ENCODE results near the gene GLIS1. TPM values are rescaled to one million over a fixed set of nuclear protein-coding genes. Genes with fewer than 3 reads are reported as not detected.

GLIS1 gene
- total and polyA plus RNA-seq, 3 experiments from 2014 or later: 0.18 TPM; not detected in 2

DNA sequence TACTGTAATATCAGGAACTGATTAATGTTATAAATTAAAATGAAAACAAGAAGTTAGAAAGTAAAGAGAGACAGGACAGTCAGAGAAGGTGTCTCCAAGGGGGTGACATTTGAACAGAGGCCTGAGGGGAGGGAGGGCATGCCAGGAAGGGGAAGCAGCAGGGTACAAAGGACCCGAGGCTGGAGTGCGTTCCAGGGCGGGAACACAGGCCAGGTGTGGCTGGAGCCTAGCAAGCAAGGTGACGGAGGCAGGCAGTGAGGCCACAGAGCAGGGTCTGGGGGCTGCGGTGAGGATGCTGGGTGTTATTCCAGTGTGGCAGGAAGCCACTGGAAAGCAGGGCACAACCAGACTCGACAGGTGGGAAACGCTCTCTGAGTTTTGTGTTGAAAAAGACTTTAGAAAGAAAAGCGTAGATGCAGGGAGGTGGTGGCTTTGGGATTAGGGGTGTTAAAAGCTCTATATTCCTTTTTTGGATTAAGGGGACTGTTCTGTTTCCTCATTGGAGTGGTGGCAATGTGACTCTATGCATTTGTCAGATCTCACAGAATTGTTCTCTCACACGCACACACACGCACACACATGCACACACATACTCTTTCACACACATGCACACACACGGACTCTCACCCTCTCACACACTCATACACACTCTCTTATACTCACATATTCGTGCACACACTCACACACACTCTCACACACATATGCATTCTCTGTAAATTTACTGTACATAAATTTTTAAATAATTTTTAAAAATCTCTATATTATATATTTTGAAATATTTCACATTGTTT lies 124.5 kb downstream of the GLIS1 start:
- H3K27ac Mint-ChIP-seq: peak overlapping the region in 1 of 8 donors; percentile 34
- no peaks in the 10 kb centered on the region for H3K9me3 ChIP-seq (ENCODE audit: low read length)
- no peaks in the 10 kb centered on the region for H3K4me1 Mint-ChIP-seq
- peaks cover 20 to 26% (median 21%) of the 10 kb centered on the region in 5 donors for H3K9me3 Mint-ChIP-seq
- no peak overlapping the region for H3K4me3 Mint-ChIP-seq
- no peak overlapping the region for H3K4me3 ChIP-seq (ENCODE audit: low read length)
- POLR2A ChIA-PET: no interaction called here
- H3K36me3 ChIP-seq (ENCODE audit: insufficient read depth, low read length): no peaks in the 10 kb centered on the region
- no peak overlapping the region for H3K27ac ChIP-seq (ENCODE audit: low read depth, low read length)
- H3K27me3 ChIP-seq (ENCODE audit: insufficient read depth, low read length, poor library complexity, severe bottlenecking): no peaks in the 10 kb centered on the region
- H3K4me1 ChIP-seq (ENCODE audit: insufficient read depth, low read length): no peaks in the 10 kb centered on the region
- CTCF ChIA-PET: no interaction called here
- no peak for DNase-seq
- H3K36me3 Mint-ChIP-seq: peaks cover 0 to 16% (median 0%) of the 10 kb centered on the region in 3 donors
- peaks cover 10 to 13% of the 10 kb centered on the region in 2 donors for H3K27me3 Mint-ChIP-seq

DNA sequence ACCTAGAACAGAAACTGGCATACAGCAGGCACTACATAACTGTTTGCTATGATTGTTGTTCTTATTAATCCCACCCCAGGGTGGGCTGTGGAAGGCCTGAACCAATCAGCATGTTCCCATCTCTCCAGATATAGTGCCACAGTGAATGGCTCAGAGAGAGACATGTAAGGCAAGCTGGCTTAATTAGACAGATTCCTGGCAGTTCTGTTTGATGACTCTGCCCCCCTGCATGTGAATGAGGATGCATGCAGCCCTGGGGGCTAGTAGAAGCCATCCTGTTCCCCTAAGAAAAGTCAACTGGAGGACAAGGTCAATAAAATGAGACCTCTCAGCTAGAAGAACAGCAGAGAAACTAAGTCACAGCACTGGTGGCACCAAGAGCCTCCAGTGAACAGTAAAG lies 130.3 kb downstream of the GLIS1 start:
- peaks cover 3 to 5% of the 10 kb centered on the region in 2 donors for H3K27me3 Mint-ChIP-seq
- ChIA-PET POLR2A (no interaction called here), CTCF (no interaction called here)
- H3K9me3 Mint-ChIP-seq: peaks cover 21 to 28% (median 24%) of the 10 kb centered on the region in 5 donors
- no peaks in the 10 kb centered on the region for H3K36me3 ChIP-seq (ENCODE audit: insufficient read depth, low read length)
- H3K27ac ChIP-seq (ENCODE audit: low read depth, low read length): no peak overlapping the region
- H3K4me3 ChIP-seq (ENCODE audit: low read length): no peak overlapping the region
- no peak for DNase-seq
- H3K4me3 Mint-ChIP-seq: no peak overlapping the region
- no peaks in the 10 kb centered on the region for H3K27me3 ChIP-seq (ENCODE audit: insufficient read depth, low read length, poor library complexity, severe bottlenecking)
- peak overlapping the region in 1 of 8 donors; percentile 31 for H3K27ac Mint-ChIP-seq
- no peaks in the 10 kb centered on the region for H3K9me3 ChIP-seq (ENCODE audit: low read length)
- peaks cover 0 to 13% (median 2%) of the 10 kb centered on the region in 3 donors for H3K4me1 Mint-ChIP-seq
- H3K4me1 ChIP-seq (ENCODE audit: insufficient read depth, low read length): peaks cover 5% of the 10 kb centered on the region
- peaks cover 0 to 19% (median 0%) of the 10 kb centered on the region in 3 donors for H3K36me3 Mint-ChIP-seq

DNA sequence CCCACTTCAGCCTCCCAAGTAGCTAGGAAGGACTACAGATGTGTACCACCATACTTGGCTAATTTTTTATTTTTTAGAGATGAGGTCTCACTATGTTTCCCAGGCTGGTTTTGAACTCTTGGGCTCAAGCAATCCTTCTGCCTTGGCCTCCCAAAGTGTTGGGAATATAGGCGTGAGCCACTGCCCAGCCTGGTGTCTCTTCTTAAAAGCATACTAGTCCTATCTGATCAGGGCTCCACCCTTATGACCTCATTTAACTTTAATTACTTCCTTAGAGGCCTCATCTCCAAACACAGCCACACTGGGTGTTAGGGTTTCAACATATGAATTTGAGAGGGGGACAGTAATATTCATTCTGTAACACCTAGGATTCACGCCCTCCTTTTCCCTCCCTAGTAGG lies 130.9 kb downstream of the GLIS1 start:
- DNase-seq: no peak
- H3K9me3 ChIP-seq (ENCODE audit: low read length): no peaks in the 10 kb centered on the region
- H3K36me3 ChIP-seq (ENCODE audit: insufficient read depth, low read length): no peaks in the 10 kb centered on the region
- H3K27ac ChIP-seq (ENCODE audit: low read depth, low read length): no peak overlapping the region
- Mint-ChIP-seq H3K36me3 (peaks cover 0 to 19% (median 0%) of the 10 kb centered on the region in 3 donors), H3K27me3 (peaks cover 3 to 5% of the 10 kb centered on the region in 2 donors), H3K4me1 (peaks cover 0 to 19% (median 5%) of the 10 kb centered on the region in 3 donors), H3K9me3 (peaks cover 21 to 28% (median 24%) of the 10 kb centered on the region in 5 donors), H3K27ac (peak overlapping the region in 1 of 8 donors; percentile 18), H3K4me3 (no peak overlapping the region)
- H3K4me1 ChIP-seq (ENCODE audit: insufficient read depth, low read length): peaks cover 11% of the 10 kb centered on the region
- CTCF ChIA-PET: no interaction called here
- POLR2A ChIA-PET: no interaction called here
- no peak overlapping the region for H3K4me3 ChIP-seq (ENCODE audit: low read length)
- H3K27me3 ChIP-seq (ENCODE audit: insufficient read depth, low read length, poor library complexity, severe bottlenecking): no peaks in the 10 kb centered on the region

DNA sequence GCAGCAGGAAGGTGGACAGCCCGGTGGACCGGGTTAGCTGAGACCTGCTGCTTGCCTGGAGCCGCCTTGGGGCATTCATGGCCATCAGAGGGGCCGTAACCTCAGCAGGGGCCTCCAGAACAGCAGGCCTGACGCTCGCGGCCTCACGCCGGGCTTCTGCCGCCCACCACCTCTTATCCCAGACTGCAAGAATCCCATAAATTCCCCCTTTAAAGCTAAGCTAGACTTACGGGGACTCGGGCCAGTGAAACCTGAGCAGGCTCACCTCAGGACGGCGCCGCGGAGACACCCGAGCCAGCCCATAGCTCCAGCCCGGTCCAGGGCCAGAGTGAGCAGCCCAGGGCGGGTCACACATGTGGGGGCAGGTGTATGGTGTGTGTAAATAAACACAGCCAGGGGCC lies 132.3 kb downstream of the GLIS1 start:
- H3K27ac Mint-ChIP-seq: peak overlapping the region in 2 of 8 donors; percentile 32 to 57
- ChIA-PET POLR2A (no interaction called here), CTCF (no interaction called here)
- H3K36me3 Mint-ChIP-seq: peaks cover 0 to 12% (median 0%) of the 10 kb centered on the region in 3 donors
- H3K4me3 Mint-ChIP-seq: no peak overlapping the region
- H3K9me3 Mint-ChIP-seq: peaks cover 17 to 22% (median 18%) of the 10 kb centered on the region in 5 donors
- DNase-seq: no peak
- no peaks in the 10 kb centered on the region for H3K36me3 ChIP-seq (ENCODE audit: insufficient read depth, low read length)
- H3K4me3 ChIP-seq (ENCODE audit: low read length): no peak overlapping the region
- H3K9me3 ChIP-seq (ENCODE audit: low read length): no peaks in the 10 kb centered on the region
- no peaks in the 10 kb centered on the region for H3K27me3 ChIP-seq (ENCODE audit: insufficient read depth, low read length, poor library complexity, severe bottlenecking)
- H3K27ac ChIP-seq (ENCODE audit: low read depth, low read length): no peak overlapping the region
- peaks cover 11% of the 10 kb centered on the region for H3K4me1 ChIP-seq (ENCODE audit: insufficient read depth, low read length)
- peaks cover 0 to 3% of the 10 kb centered on the region in 2 donors for H3K27me3 Mint-ChIP-seq
- H3K4me1 Mint-ChIP-seq: peaks cover under 1 to 21% (median 5%) of the 10 kb centered on the region in 3 donors

DNA sequence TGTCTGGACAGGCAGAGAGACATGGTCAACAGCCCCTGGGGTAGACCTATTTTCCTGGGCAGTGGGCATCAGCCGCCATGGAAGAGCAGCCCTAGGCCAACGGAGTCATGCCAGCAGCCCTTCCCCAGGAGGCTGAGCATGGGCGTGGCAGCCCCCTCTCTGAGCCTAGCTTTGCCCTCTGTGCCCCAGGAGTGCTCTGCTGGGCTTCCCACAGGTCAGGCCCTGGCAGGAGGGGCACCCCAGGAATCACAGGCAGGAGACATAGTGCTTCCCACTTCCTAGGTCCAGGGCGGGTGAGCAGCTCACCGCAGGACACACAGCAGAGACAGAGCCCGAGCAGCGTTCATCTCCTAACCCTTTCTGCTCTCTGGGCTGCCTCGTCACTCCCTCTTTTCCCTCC lies 132.8 kb downstream of the GLIS1 start:
- ChIA-PET CTCF (no interaction called here), POLR2A (no interaction called here)
- peaks cover 0 to 8% (median 0%) of the 10 kb centered on the region in 3 donors for H3K36me3 Mint-ChIP-seq
- Histone ChIP-seq H3K27me3 (ENCODE audit: insufficient read depth, low read length, poor library complexity, severe bottlenecking) (no peaks in the 10 kb centered on the region), H3K9me3 (ENCODE audit: low read length) (no peaks in the 10 kb centered on the region), H3K4me1 (ENCODE audit: insufficient read depth, low read length) (peaks cover 14% of the 10 kb centered on the region), H3K27ac (ENCODE audit: low read depth, low read length) (no peak overlapping the region), H3K36me3 (ENCODE audit: insufficient read depth, low read length) (no peaks in the 10 kb centered on the region), H3K4me3 (ENCODE audit: low read length) (no peak overlapping the region)
- DNase-seq: no peak
- H3K4me1 Mint-ChIP-seq: peaks cover 5 to 23% (median 5%) of the 10 kb centered on the region in 3 donors
- H3K4me3 Mint-ChIP-seq: no peak overlapping the region
- peak overlapping the region in 1 of 8 donors; percentile 57 for H3K27ac Mint-ChIP-seq
- peaks cover 0 to 3% of the 10 kb centered on the region in 2 donors for H3K27me3 Mint-ChIP-seq
- peaks cover 13 to 17% (median 13%) of the 10 kb centered on the region in 5 donors for H3K9me3 Mint-ChIP-seq

DNA sequence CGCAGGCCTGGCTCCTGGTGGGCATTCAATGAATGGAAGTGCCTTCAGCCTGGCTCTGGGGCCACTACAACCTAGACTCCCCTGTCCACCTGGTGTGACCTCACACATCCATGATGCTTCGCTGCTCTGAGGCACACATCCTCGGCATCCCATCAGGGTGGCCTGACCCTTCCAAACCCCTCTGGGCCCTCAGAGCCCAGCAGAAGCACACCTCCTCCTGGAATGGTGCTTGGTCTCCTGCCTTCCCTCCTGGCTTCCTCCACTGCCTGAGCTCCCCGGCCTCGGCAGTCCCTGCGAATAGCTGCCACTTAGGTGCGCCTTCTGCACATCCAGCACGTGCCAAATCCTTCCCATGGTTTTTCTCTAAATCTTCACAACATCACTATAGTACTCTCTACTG lies 133.8 kb downstream of the GLIS1 start:
- peaks cover 24% of the 10 kb centered on the region for H3K4me1 ChIP-seq (ENCODE audit: insufficient read depth, low read length)
- Mint-ChIP-seq H3K4me1 (peaks cover 15 to 33% (median 15%) of the 10 kb centered on the region in 3 donors), H3K9me3 (peaks cover 4 to 8% (median 5%) of the 10 kb centered on the region in 5 donors), H3K4me3 (no peak overlapping the region), H3K36me3 (peaks cover 0 to 3% (median 0%) of the 10 kb centered on the region in 3 donors), H3K27me3 (peaks cover 0 to 3% of the 10 kb centered on the region in 2 donors), H3K27ac (peak overlapping the region in 1 of 8 donors; percentile 4)
- DNase-seq: no peak
- ChIA-PET POLR2A (no interaction called here), CTCF (no interaction called here)
- H3K36me3 ChIP-seq (ENCODE audit: insufficient read depth, low read length): no peaks in the 10 kb centered on the region
- H3K27ac ChIP-seq (ENCODE audit: low read depth, low read length): no peak overlapping the region
- H3K9me3 ChIP-seq (ENCODE audit: low read length): no peaks in the 10 kb centered on the region
- no peaks in the 10 kb centered on the region for H3K27me3 ChIP-seq (ENCODE audit: insufficient read depth, low read length, poor library complexity, severe bottlenecking)
- no peak overlapping the region for H3K4me3 ChIP-seq (ENCODE audit: low read length)

DNA sequence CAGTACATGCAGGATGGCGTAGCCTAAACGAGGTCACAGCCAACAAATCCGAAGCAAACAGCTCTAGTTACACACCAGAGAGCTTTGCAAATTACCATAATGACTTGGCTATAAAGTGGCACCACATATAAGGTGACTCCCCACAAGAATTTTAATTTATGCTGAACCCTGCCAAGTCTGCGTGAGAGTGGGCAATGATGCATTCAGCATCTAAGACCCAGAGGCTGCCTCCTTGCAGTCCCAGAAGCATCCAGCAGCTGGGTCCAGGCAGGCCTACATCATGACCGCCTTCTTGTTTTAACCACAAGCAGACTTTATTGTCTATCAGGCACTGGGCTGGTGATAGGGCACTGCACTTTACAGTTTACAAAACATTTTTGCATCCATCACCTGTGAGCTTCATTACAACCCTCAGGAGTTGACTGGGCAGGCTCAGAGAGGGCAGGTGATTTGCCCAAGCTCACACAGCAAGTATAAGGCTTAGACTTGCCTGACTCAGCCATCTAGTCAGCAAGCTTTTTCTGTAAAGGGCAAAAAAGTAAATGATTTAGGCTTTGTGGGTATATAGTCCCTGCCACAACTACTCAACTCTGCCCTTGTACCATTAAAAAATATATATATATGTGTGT lies 134.6 kb downstream of the GLIS1 start:
- POLR2A ChIA-PET: no interaction called here
- H3K27me3 Mint-ChIP-seq: peaks cover 0 to 3% of the 10 kb centered on the region in 2 donors

DNA sequence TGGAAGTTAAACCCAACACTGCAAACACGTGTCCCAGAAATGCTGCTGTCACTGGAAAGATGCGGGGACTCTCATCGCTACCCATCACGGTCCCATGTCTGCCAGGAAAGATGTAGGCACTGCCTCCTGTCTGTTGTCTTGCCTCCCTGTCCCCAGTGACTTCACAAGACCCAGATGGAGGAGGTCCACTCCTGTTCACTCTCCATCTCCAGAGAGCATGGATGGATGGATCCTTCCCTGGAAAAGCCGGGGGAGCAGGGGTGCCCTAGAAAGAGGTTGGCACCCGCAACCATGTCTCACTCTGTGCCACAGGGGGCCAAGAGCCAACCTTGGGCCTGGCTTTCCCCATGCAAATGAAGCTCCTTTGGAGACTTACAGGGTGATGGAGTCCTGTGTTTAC lies 135.5 kb downstream of the GLIS1 start:
- H3K4me3 Mint-ChIP-seq: no peak overlapping the region
- Histone ChIP-seq H3K4me3 (ENCODE audit: low read length) (no peak overlapping the region), H3K27me3 (ENCODE audit: insufficient read depth, low read length, poor library complexity, severe bottlenecking) (no peaks in the 10 kb centered on the region), H3K4me1 (ENCODE audit: insufficient read depth, low read length) (peaks cover 33% of the 10 kb centered on the region), H3K36me3 (ENCODE audit: insufficient read depth, low read length) (no peaks in the 10 kb centered on the region), H3K9me3 (ENCODE audit: low read length) (no peaks in the 10 kb centered on the region), H3K27ac (ENCODE audit: low read depth, low read length) (no peak overlapping the region)
- no peak for DNase-seq
- no peaks in the 10 kb centered on the region for H3K36me3 Mint-ChIP-seq
- H3K9me3 Mint-ChIP-seq: no peaks in the 10 kb centered on the region
- POLR2A ChIA-PET: no interaction called here
- CTCF ChIA-PET: no interaction called here
- H3K27me3 Mint-ChIP-seq: peaks cover 0 to 3% of the 10 kb centered on the region in 2 donors
- H3K4me1 Mint-ChIP-seq: peaks cover 20 to 40% (median 21%) of the 10 kb centered on the region in 3 donors
- H3K27ac Mint-ChIP-seq: peak overlapping the region in 1 of 8 donors; percentile 68

More for the DNA sequence above, 134.6 kb downstream of the GLIS1 start:
- peaks cover 0 to 3% (median 0%) of the 10 kb centered on the region in 3 donors for H3K36me3 Mint-ChIP-seq
- H3K36me3 ChIP-seq (ENCODE audit: insufficient read depth, low read length): no peaks in the 10 kb centered on the region
- CTCF ChIA-PET: no interaction called here
- H3K27ac ChIP-seq (ENCODE audit: low read depth, low read length): no peak overlapping the region
- H3K4me1 Mint-ChIP-seq: peaks cover 19 to 40% (median 20%) of the 10 kb centered on the region in 3 donors
- H3K4me3 Mint-ChIP-seq: no peak overlapping the region
- peak overlapping the region in 4 of 8 donors; percentile 68 to 87 (median 74) for H3K27ac Mint-ChIP-seq
- H3K9me3 Mint-ChIP-seq: peaks cover 0 to 3% (median 2%) of the 10 kb centered on the region in 5 donors
- no peaks in the 10 kb centered on the region for H3K9me3 ChIP-seq (ENCODE audit: low read length)
- peaks cover 32% of the 10 kb centered on the region for H3K4me1 ChIP-seq (ENCODE audit: insufficient read depth, low read length)
- H3K27me3 ChIP-seq (ENCODE audit: insufficient read depth, low read length, poor library complexity, severe bottlenecking): no peaks in the 10 kb centered on the region
- no peak for DNase-seq
- no peak overlapping the region for H3K4me3 ChIP-seq (ENCODE audit: low read length)
